Gastrocnemius medialis (tissue), 4 donors: ENCODE results near the gene ANGEL2. TPM values are rescaled to one million over a fixed set of nuclear protein-coding genes. Genes with fewer than 3 reads are reported as not detected.
"Not testable (repeated sequence)": the region's sequence is repeated elsewhere in the genome, so short reads cannot be mapped to it uniquely, and the experiment has no call there.

Experiments used
- ATAC-seq, 2 donors: fragments of 150-250 bp; one replicate each; pipeline ENCODE4 v1.9.1; 2016
- DNase-seq, 2 donors: peaks; one replicate each; pipeline ENCODE4 v3.0.0-alpha.2; 2019
- H3K27ac ChIP-seq, 4 donors: fragments of 200-600 bp; sonication (generic); 1 replicate in 1 of 4; 2 replicates in 3 of 4; pipeline ENCODE4 v1.5.1; 2016 to 2018; ENCODE audit warnings: mild to moderate bottlenecking in 2 of 4, moderate library complexity in 1 of 4
- H3K27me3 ChIP-seq, 3 donors: fragments of 200-600 bp; sonication (generic) in 2 of 3; 1 replicate in 1 of 3; 2 replicates in 2 of 3; pipeline versions ENCODE4 v1.5.1 to v1.6.0; 2016 to 2019; ENCODE audit warnings: mild to moderate bottlenecking in 1 of 3, moderate library complexity in 1 of 3
- H3K36me3 ChIP-seq, 2 donors: fragments of 200-600 bp; sonication (generic) in 1 of 2; one replicate each; pipeline ENCODE4 v1.5.1; 2017 to 2018
- H3K4me1 ChIP-seq, 2 donors: fragments of 200-600 bp; sonication (generic) in 1 of 2; one replicate each; pipeline ENCODE4 v1.5.1; 2016 to 2017; ENCODE audit warnings: mild to moderate bottlenecking in 2 of 2
- H3K4me3 ChIP-seq, 4 donors: fragments of 200-600 bp; sonication (generic) in 3 of 4; 1 replicate in 1 of 4; 2 replicates in 3 of 4; pipeline ENCODE4 v1.5.1; 2016 to 2019; ENCODE audit warnings: mild to moderate bottlenecking in 2 of 4
- H3K9me3 ChIP-seq, 3 donors: fragments of 200-600 bp; sonication (generic) in 2 of 3; 1 replicate in 1 of 3; 2 replicates in 2 of 3; pipeline ENCODE4 v1.5.1; 2016 to 2019
- CTCF ChIP-seq, 5 experiments: fragments of 450-650 bp in 3 of 5; fragments of 200-600 bp in 2 of 5; sonication (generic) in 2 of 5; IDR thresholded peaks in 4 of 5; conservative IDR thresholded peaks in 1 of 5; 1 replicate in 4 of 5; 2 replicates in 1 of 5; pipeline ENCODE4 v1.5.1; 2016 to 2019; ENCODE audit warnings: antibody characterized with exemption in 5 of 5, mild to moderate bottlenecking in 3 of 5, moderate library complexity in 3 of 5
- POLR2A ChIP-seq, 2 donors: fragments of 450-650 bp; IDR thresholded peaks; one replicate each; pipeline ENCODE4 v1.6.1; 2017; ENCODE audit warnings: antibody characterized with exemption in 2 of 2, mild to moderate bottlenecking in 2 of 2, moderate library complexity in 2 of 2
- in situ Hi-C, 4 donors: fragments of 200-750 bp; cut with MboI; loops; one replicate each; pipeline versions ENCODE4 v1.15.0 to v1.8.0; 2017; ENCODE audit warnings: low sequenced_read_pairs in 4 of 4
- intact Hi-C: fragments of 100-400 bp; cut with DNase I; formaldehyde crosslinking; loops from one replicate; pipeline ENCODE4 v1.15.1; 2023; ENCODE audit warnings: low total_unique reads
- total RNA-seq, 4 donors: library from RNA; depleted of rRNA; stranded (reverse); fragments of >200 nt; gene quantifications; one replicate each; pipeline versions ENCODE4 v1.1.0 to v1.2.3, GENCODE V29; 2016

Gene ANGEL2
- total RNA-seq, 4 donors from 2014 or later: 17.7 to 33.2 (median 25.1) TPM

GRCh38 chr1:213051881-213052202, 36.2 kb upstream of the ANGEL2 start:
- intact Hi-C loops (loop anchor here (2.0 kb wide), 1 partner anchor 37 kb away; the partner anchor contains the start of gene ANGEL2), in situ Hi-C loops (no loop called here)
- Histone ChIP-seq H3K4me3 (peak overlapping the region; percentile 89 to 97 (median 95)), H3K4me1 (peaks cover 17 to 20% of the 10 kb centered on the region in 2 donors), H3K27me3 (peaks cover 4 to 14% (median 4%) of the 10 kb centered on the region in 3 donors), H3K27ac (peak overlapping the region in 2 of 4 donors; percentile 73 to 89), H3K9me3 (no peaks in the 10 kb centered on the region), H3K36me3 (no peaks in the 10 kb centered on the region)
- ATAC-seq: no peak
- TF ChIP-seq CTCF (IDR thresholded peaks at IDR 0.05 in 4 of 5, conservative IDR thresholded peaks at IDR 0.05 in 1 of 5) (no peak), POLR2A (IDR thresholded peaks at IDR 0.05) (no peak)
- DNase-seq: no peak

- intact Hi-C loops (loop anchor here (2.0 kb wide), 1 partner anchor 37 kb away; the partner anchor contains the start of gene ANGEL2), in situ Hi-C loops (no loop called here)
- H3K4me1 ChIP-seq: peaks cover 17 to 20% of the 10 kb centered on the region in 2 donors
- TF ChIP-seq CTCF (IDR thresholded peaks at IDR 0.05 in 4 of 5, conservative IDR thresholded peaks at IDR 0.05 in 1 of 5) (peak in 2 of 5 experiments; percentile 5 to 27), POLR2A (IDR thresholded peaks at IDR 0.05) (peak; percentile 21 to 40)
- H3K27me3 ChIP-seq: peaks cover 4 to 15% (median 4%) of the 10 kb centered on the region in 3 donors
- no peaks in the 10 kb centered on the region for H3K36me3 ChIP-seq
- H3K27ac ChIP-seq: peak within 1 kb of the TSS; percentile 73 to 89 (median 84)
- H3K4me3 ChIP-seq: peak within 1 kb of the TSS; percentile 89 to 97 (median 95)
- peak; percentile 58 to 74 for DNase-seq
- H3K9me3 ChIP-seq: no peaks in the 10 kb centered on the region
- ATAC-seq: peak; percentile 98 to 99
These were observed 35.6 kb upstream of the ANGEL2 start, which contains the start of gene RPS6KC1 for GRCh38 chr1:213051127-213051880. Gene RPS6KC1 (plus strand): TSS chr1:213051241. CDS start chr1:213051405, 164 bp downstream.

GRCh38 chr1:213050745-213051126, 35.1 kb upstream of the ANGEL2 start:
- no peak for TF ChIP-seq CTCF (IDR thresholded peaks at IDR 0.05 in 4 of 5, conservative IDR thresholded peaks at IDR 0.05 in 1 of 5)
- TF ChIP-seq POLR2A (IDR thresholded peaks at IDR 0.05): no peak
- Histone ChIP-seq H3K27ac (peak overlapping the region; percentile 73 to 89 (median 84)), H3K4me1 (peaks cover 17 to 20% of the 10 kb centered on the region in 2 donors), H3K4me3 (peak overlapping the region; percentile 89 to 97 (median 95)), H3K9me3 (no peaks in the 10 kb centered on the region), H3K36me3 (no peaks in the 10 kb centered on the region), H3K27me3 (peaks cover 4 to 15% (median 4%) of the 10 kb centered on the region in 3 donors)
- in situ Hi-C loops (no loop called here), intact Hi-C loops (loop anchor here (2.0 kb wide), 1 partner anchor 36 kb away; the partner anchor contains the start of gene ANGEL2)
- ATAC-seq (peak; percentile 53 to 62), DNase-seq (no peak)

GRCh38 chr1:213049232-213049631, 33.6 kb upstream of the ANGEL2 start:
- DNase-seq: no peak
- no peaks in the 10 kb centered on the region for H3K9me3 ChIP-seq
- H3K27ac ChIP-seq: no peak overlapping the region
- TF ChIP-seq POLR2A (IDR thresholded peaks at IDR 0.05) (no peak), CTCF (IDR thresholded peaks at IDR 0.05 in 4 of 5, conservative IDR thresholded peaks at IDR 0.05 in 1 of 5) (no peak)
- H3K4me1 ChIP-seq: peaks cover 17 to 20% of the 10 kb centered on the region in 2 donors
- no peaks in the 10 kb centered on the region for H3K36me3 ChIP-seq
- H3K27me3 ChIP-seq: peaks cover 4 to 23% (median 7%) of the 10 kb centered on the region in 3 donors
- intact Hi-C loops: no loop called here
- no peak for ATAC-seq
- in situ Hi-C loops: no loop called here
- H3K4me3 ChIP-seq: no peak overlapping the region

GRCh38 chr1:213045321-213046226, 29.9 kb upstream of the ANGEL2 start:
- H3K27ac ChIP-seq, in situ Hi-C loops, H3K36me3 ChIP-seq, ATAC-seq, intact Hi-C loops, DNase-seq, H3K4me1 ChIP-seq, H3K4me3 ChIP-seq, H3K9me3 ChIP-seq: not testable (repeated sequence)
- H3K27me3 ChIP-seq: peaks cover 4 to 33% (median 9%) of the 10 kb centered on the region in 3 donors
